Kidney (tissue), 14 donors: ENCODE data around the gene KRTAP6-1. TPM values are rescaled to one million over a fixed set of nuclear protein-coding genes. Genes with fewer than 3 reads are reported as not detected.

ENCODE experiments used
- DNase-seq, 5 donors: peaks; one replicate each; pipeline ENCODE4 v3.0.0-alpha.2; 2013 to 2020
- FAIRE-seq: peaks from 2 replicates; lab custom pipeline; 2012; peaks lifted over from hg19 to GRCh38; lab: Jason Lieb, UNC
- H3K27ac ChIP-seq, 2 donors: one replicate each; pipeline ENCODE4 v1.7.0; 2013; ENCODE audit warnings: low read depth in 2 of 2, low read length in 2 of 2, inconsistent platforms in 1 of 2
- H3K27me3 ChIP-seq: one replicate; pipeline ENCODE4 v1.7.1; 2013; ENCODE audit warnings: low read length, inconsistent platforms; ENCODE audit not compliant: control insufficient read depth, insufficient read depth
- H3K36me3 ChIP-seq, 3 donors: one replicate each; pipeline versions ENCODE4 v1.7.0 to v1.7.1; 2013; ENCODE audit warnings: low read length in 3 of 3, control low read depth in 1 of 3, inconsistent platforms in 1 of 3; ENCODE audit not compliant: insufficient read depth in 3 of 3, control insufficient read depth in 2 of 3
- H3K4me1 ChIP-seq, 3 donors: one replicate each; pipeline versions ENCODE4 v1.7.0 to v1.7.1; 2013; ENCODE audit warnings: low read length in 3 of 3, inconsistent platforms in 1 of 3, low read depth in 1 of 3; ENCODE audit not compliant: control insufficient read depth in 2 of 3, insufficient read depth in 2 of 3
- H3K4me3 ChIP-seq, 3 donors: one replicate each; pipeline versions ENCODE4 v1.7.0 to v1.8.1; 2013; ENCODE audit warnings: low read length in 3 of 3, control low read depth in 1 of 3, inconsistent platforms in 1 of 3
- H3K9ac ChIP-seq, 3 donors: one replicate each; pipeline versions ENCODE4 v1.7.0 to v1.7.1; 2013; ENCODE audit warnings: low read length in 3 of 3, control low read depth in 1 of 3, inconsistent platforms in 1 of 3
- H3K9me3 ChIP-seq, 3 donors: one replicate each; pipeline versions ENCODE4 v1.7.0 to v1.7.1; 2013; ENCODE audit warnings: low read length in 3 of 3, control low read depth in 1 of 3, inconsistent platforms in 1 of 3; ENCODE audit not compliant: control insufficient read depth in 2 of 3, insufficient read depth in 1 of 3
- intact Hi-C: fragments of 100-400 bp; cut with DNase I; formaldehyde crosslinking; loops from one replicate; pipeline ENCODE4 v1.11.1; 2022
- polyA plus RNA-seq: library from polyadenylated mRNA; stranded (reverse); fragments of 350-450 nt; fragmentation: Illumina TruSeq; extraction: RNeasy Lipid Tissue Mini Kit (QIAGEN cat#74804); gene quantifications from one replicate; pipeline ENCODE4 v1.2.3, GENCODE V29; 2014; ENCODE audit warnings: low read depth, low replicate concordance; ENCODE audit not compliant: insufficient read depth
- total RNA-seq: library from RNA; stranded (reverse); fragmentation: NEBNext Ultra II Directional; extraction: Animal tissue kit (Norgen Biotek cat#: 25700); gene quantifications from one replicate; pipeline ENCODE4 v1.2.1, GENCODE V29; 2021
- TF ChIP-seq, protein P1 (sequence below): IDR thresholded peaks from 3 replicates; pipeline ENCODE4 v1.5.1; 2012; ENCODE audit warnings: mild to moderate bottlenecking, moderate library complexity, borderline replicate concordance; ENCODE audit not compliant: insufficient read depth; ENCODE audit errors: extremely low read depth
- donor health status: control.
- donor health status: control.
- donor health status: control.
- donor health status: control.
- donor health status: control.
- donor health status: DM: yes; HTN: yes; CAD: no.
- donor health status: Normal renal cell carcinoma (clear cell type).

The KRTAP6-1 gene
- total and polyA plus RNA-seq, 2 donors from 2014 or later: not detected

DNA sequence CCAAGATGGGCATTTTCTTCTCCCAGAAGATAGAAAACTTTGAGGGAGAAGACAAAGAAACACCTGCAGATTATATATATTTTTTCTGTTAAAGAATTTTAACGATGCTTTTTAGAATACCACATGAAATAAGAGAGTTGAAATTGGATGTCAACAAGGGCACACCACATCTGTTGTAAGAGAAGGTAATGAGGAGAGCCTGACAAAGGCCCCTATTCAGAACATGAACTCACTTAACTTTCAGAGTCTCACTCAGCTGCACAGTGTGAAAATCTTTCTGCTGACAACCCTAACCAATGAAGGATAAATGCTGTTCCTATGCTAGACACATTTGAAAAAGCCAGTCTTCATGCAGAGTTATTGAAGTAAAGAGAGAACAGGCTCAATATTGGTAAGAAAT is 30.9 kb downstream of the KRTAP6-1 start:
- no peak overlapping the region for H3K27ac ChIP-seq
- TF ChIP-seq, protein P1, sequence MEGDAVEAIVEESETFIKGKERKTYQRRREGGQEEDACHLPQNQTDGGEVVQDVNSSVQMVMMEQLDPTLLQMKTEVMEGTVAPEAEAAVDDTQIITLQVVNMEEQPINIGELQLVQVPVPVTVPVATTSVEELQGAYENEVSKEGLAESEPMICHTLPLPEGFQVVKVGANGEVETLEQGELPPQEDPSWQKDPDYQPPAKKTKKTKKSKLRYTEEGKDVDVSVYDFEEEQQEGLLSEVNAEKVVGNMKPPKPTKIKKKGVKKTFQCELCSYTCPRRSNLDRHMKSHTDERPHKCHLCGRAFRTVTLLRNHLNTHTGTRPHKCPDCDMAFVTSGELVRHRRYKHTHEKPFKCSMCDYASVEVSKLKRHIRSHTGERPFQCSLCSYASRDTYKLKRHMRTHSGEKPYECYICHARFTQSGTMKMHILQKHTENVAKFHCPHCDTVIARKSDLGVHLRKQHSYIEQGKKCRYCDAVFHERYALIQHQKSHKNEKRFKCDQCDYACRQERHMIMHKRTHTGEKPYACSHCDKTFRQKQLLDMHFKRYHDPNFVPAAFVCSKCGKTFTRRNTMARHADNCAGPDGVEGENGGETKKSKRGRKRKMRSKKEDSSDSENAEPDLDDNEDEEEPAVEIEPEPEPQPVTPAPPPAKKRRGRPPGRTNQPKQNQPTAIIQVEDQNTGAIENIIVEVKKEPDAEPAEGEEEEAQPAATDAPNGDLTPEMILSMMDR: no peak
- H3K27me3 ChIP-seq: no peaks in the 10 kb centered on the region
- H3K4me1 ChIP-seq: no peaks in the 10 kb centered on the region
- no peaks in the 10 kb centered on the region for H3K36me3 ChIP-seq
- FAIRE-seq (no peak), DNase-seq (no peak)
- H3K9ac ChIP-seq: no peak overlapping the region
- no peak overlapping the region for H3K4me3 ChIP-seq
- H3K9me3 ChIP-seq: peaks cover 0 to 3% (median 0%) of the 10 kb centered on the region in 3 donors
- intact Hi-C loops: no loop called here

DNA sequence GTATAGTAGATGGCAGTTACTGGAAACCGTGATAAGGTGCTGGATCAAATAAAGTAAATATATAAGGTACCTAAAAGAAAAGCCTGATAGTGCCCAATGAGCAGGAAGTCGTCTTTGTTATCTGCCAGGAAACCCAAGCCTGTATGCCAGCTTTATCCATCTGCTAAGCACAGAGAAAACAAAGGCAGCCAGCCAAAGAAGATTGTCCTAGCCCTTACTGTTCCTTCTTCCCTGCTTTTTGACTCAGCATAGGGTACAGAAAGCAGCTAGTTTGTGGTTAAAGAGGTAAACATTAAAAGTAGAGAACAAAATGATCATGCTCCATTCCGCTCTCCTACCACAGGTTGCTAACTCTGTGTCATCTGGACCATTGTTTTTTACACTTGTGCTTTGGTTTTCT is 33.6 kb downstream of the KRTAP6-1 start:
- H3K4me3 ChIP-seq: no peak overlapping the region
- H3K27ac ChIP-seq: no peak overlapping the region
- TF ChIP-seq, protein P1: no peak
- H3K4me1 ChIP-seq: no peaks in the 10 kb centered on the region
- H3K9ac ChIP-seq: no peak overlapping the region
- FAIRE-seq (no peak), DNase-seq (no peak)
- peaks cover 0 to under 1% (median 0%) of the 10 kb centered on the region in 3 donors for H3K9me3 ChIP-seq
- no peaks in the 10 kb centered on the region for H3K36me3 ChIP-seq
- H3K27me3 ChIP-seq: no peaks in the 10 kb centered on the region
- intact Hi-C loops: no loop called here

DNA sequence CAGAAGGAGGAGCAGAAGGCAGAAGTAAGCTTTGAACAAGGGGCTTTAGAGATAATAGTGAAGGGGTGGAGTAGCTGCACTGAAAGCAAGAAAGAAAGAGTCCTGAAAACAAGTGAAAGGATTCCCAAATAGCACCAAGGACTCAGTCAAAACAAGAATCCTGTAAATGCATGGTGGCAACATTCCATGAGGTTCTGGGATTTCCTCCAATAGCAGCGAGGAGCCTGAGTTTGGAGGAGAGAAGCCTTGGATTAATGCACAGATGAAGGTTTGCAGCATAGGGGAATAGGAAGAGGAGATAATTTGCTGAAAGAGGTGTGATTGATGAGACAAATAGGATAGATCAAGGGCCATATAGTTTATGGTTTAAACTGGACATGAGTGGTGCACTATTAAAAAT is 34.4 kb downstream of the KRTAP6-1 start:
- H3K36me3 ChIP-seq: no peaks in the 10 kb centered on the region
- no peaks in the 10 kb centered on the region for H3K9me3 ChIP-seq
- H3K27ac ChIP-seq: no peak overlapping the region
- DNase-seq (no peak), FAIRE-seq (no peak)
- no peak overlapping the region for H3K4me3 ChIP-seq
- H3K4me1 ChIP-seq: no peaks in the 10 kb centered on the region
- H3K27me3 ChIP-seq: no peaks in the 10 kb centered on the region
- H3K9ac ChIP-seq: no peak overlapping the region
- TF ChIP-seq, protein P1: no peak
- intact Hi-C loops: no loop called here

DNA sequence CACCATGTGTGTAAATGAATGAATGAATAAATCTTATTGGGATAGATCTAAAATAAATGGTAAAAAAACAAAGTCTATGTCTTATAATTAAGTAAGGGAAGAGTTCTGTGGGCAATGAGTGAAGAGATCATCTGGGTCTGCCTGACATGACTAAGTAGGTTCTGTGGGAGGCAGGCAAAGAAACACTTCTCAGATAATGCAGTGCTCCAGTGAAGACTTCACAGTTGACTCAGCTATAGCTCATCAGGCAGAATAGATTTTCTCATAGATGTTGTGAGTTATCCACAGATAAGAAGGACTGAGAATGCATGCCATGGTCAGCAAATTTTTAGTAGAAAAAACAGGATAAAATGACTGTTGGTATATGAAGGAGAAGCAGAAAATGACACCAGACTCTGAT is 36.0 kb downstream of the KRTAP6-1 start:
- Histone ChIP-seq H3K9ac (no peak overlapping the region), H3K4me1 (no peaks in the 10 kb centered on the region), H3K27ac (no peak overlapping the region), H3K9me3 (no peaks in the 10 kb centered on the region), H3K27me3 (no peaks in the 10 kb centered on the region), H3K36me3 (no peaks in the 10 kb centered on the region), H3K4me3 (no peak overlapping the region)
- no peak for FAIRE-seq
- intact Hi-C loops: no loop called here
- TF ChIP-seq, protein P1: no peak
- no peak for DNase-seq
